Activated CD4-positive, alpha-beta T cell treated with anti-CD3 and anti-CD28 coated beads, Interleukin-2, amount 10 ng/mL, durations not matched to agents 24 days and 14 days (primary cell): ENCODE measurements around the gene CACNA1A. TPM values are rescaled to one million over a fixed set of nuclear protein-coding genes. Genes with fewer than 3 reads are reported as not detected.
"Not testable (repeated sequence)": the region's sequence is repeated elsewhere in the genome, so short reads cannot be mapped to it uniquely, and the experiment has no call there.

Experiments
- DNase-seq: peaks from one replicate; pipeline ENCODE4 v3.0.0; 2022
- H3K27ac Mint-ChIP-seq: one replicate; pipeline ENCODE4 v1.8.0; 2022; ENCODE audit warnings: mild to moderate bottlenecking, mixed read lengths
- H3K27me3 Mint-ChIP-seq: one replicate; pipeline ENCODE4 v1.8.0; 2022; ENCODE audit warnings: mixed read lengths
- H3K36me3 Mint-ChIP-seq: one replicate; pipeline ENCODE4 v1.8.0; 2022; ENCODE audit warnings: low read depth, mild to moderate bottlenecking, mixed read lengths
- H3K4me1 Mint-ChIP-seq: one replicate; pipeline ENCODE4 v1.8.0; 2021; ENCODE audit warnings: mixed read lengths
- H3K4me3 Mint-ChIP-seq: one replicate; pipeline ENCODE4 v1.8.0; 2022; ENCODE audit warnings: mild to moderate bottlenecking, moderate library complexity, mixed read lengths
- H3K9me3 Mint-ChIP-seq: one replicate; pipeline ENCODE4 v1.8.0; 2021; ENCODE audit warnings: mixed read lengths
- intact Hi-C: fragments of 100-400 bp; cut with micrococcal nuclease; formaldehyde crosslinking; loops from one replicate; pipeline ENCODE4 v1.15.1; 2023
- total RNA-seq: library from RNA; stranded (reverse); gene quantifications from 2 replicates; pipeline ENCODE4 v1.2.3, GENCODE V29; 2022

Gene CACNA1A
- total RNA-seq, 1 donor from 2014 or later = 0.28 TPM

GRCh38 chr19:13396250-13397080 is 109.8 kb downstream of the CACNA1A start:
- intact Hi-C loops = no loop called here
- Mint-ChIP-seq H3K4me1 (no peaks in the 10 kb centered on the region), H3K4me3 (no peak overlapping the region), H3K9me3 (peaks cover 4% of the 10 kb centered on the region), H3K27ac (no peak overlapping the region), H3K36me3 (no peaks in the 10 kb centered on the region), H3K27me3 (no peaks in the 10 kb centered on the region)
- no peak for DNase-seq

- no peak overlapping the region for H3K27ac Mint-ChIP-seq
- no peak for DNase-seq
- no peaks in the 10 kb centered on the region for H3K36me3 Mint-ChIP-seq
- intact Hi-C loops = no loop called here
- no peaks in the 10 kb centered on the region for H3K27me3 Mint-ChIP-seq
- no peak overlapping the region for H3K4me3 Mint-ChIP-seq
- no peaks in the 10 kb centered on the region for H3K4me1 Mint-ChIP-seq
- no peaks in the 10 kb centered on the region for H3K9me3 Mint-ChIP-seq
Observed at GRCh38 chr19:13382633-13382938, 123.7 kb downstream of the CACNA1A start.

GRCh38 chr19:13381827-13382632 is 124.2 kb downstream of the CACNA1A start:
- intact Hi-C loops = no loop called here
- Mint-ChIP-seq H3K36me3 (no peaks in the 10 kb centered on the region), H3K9me3 (no peaks in the 10 kb centered on the region), H3K27ac (no peak overlapping the region), H3K27me3 (no peaks in the 10 kb centered on the region), H3K4me1 (no peaks in the 10 kb centered on the region), H3K4me3 (no peak overlapping the region)
- no peak for DNase-seq

- Mint-ChIP-seq H3K27me3 (no peaks in the 10 kb centered on the region), H3K9me3 (no peaks in the 10 kb centered on the region), H3K4me1 (no peaks in the 10 kb centered on the region), H3K36me3 (no peaks in the 10 kb centered on the region), H3K4me3 (no peak overlapping the region), H3K27ac (no peak overlapping the region)
- DNase-seq = no peak
- intact Hi-C loops = no loop called here
Observed at GRCh38 chr19:13376537-13376936, 129.7 kb downstream of the CACNA1A start.

GRCh38 chr19:13373599-13373998 is 132.7 kb downstream of the CACNA1A start:
- Mint-ChIP-seq H3K27me3 (no peaks in the 10 kb centered on the region), H3K9me3 (no peaks in the 10 kb centered on the region), H3K4me3 (no peak overlapping the region), H3K27ac (no peak overlapping the region), H3K4me1 (no peaks in the 10 kb centered on the region), H3K36me3 (no peaks in the 10 kb centered on the region)
- no peak for DNase-seq
- intact Hi-C loops = no loop called here

GRCh38 chr19:13370948-13371347 is 135.3 kb downstream of the CACNA1A start:
- Mint-ChIP-seq H3K36me3 (no peaks in the 10 kb centered on the region), H3K4me3 (no peak overlapping the region), H3K27ac (no peak overlapping the region), H3K4me1 (no peaks in the 10 kb centered on the region), H3K9me3 (no peaks in the 10 kb centered on the region), H3K27me3 (no peaks in the 10 kb centered on the region)
- DNase-seq = no peak
- intact Hi-C loops = no loop called here

GRCh38 chr19:13366529-13367143 is 139.6 kb downstream of the CACNA1A start:
- Mint-ChIP-seq H3K4me1 (no peaks in the 10 kb centered on the region), H3K27me3 (no peaks in the 10 kb centered on the region), H3K36me3 (no peaks in the 10 kb centered on the region), H3K27ac (no peak overlapping the region), H3K9me3 (no peaks in the 10 kb centered on the region), H3K4me3 (no peak overlapping the region)
- intact Hi-C loops = no loop called here
- no peak for DNase-seq

GRCh38 chr19:13363954-13364353 is 142.3 kb downstream of the CACNA1A start:
- Mint-ChIP-seq H3K27me3 (no peaks in the 10 kb centered on the region), H3K9me3 (no peaks in the 10 kb centered on the region), H3K4me1 (no peaks in the 10 kb centered on the region), H3K4me3 (no peak overlapping the region), H3K36me3 (no peaks in the 10 kb centered on the region), H3K27ac (no peak overlapping the region)
- intact Hi-C loops = no loop called here
- no peak for DNase-seq

- H3K4me3 Mint-ChIP-seq = no peak overlapping the region
- no peaks in the 10 kb centered on the region for H3K36me3 Mint-ChIP-seq
- H3K27ac Mint-ChIP-seq = no peak overlapping the region
- no peaks in the 10 kb centered on the region for H3K9me3 Mint-ChIP-seq
- intact Hi-C loops = no loop called here
- DNase-seq = no peak
- no peaks in the 10 kb centered on the region for H3K27me3 Mint-ChIP-seq
- no peaks in the 10 kb centered on the region for H3K4me1 Mint-ChIP-seq
Observed at GRCh38 chr19:13363245-13363644, 143.0 kb downstream of the CACNA1A start.

- H3K27me3 Mint-ChIP-seq = no peaks in the 10 kb centered on the region
- intact Hi-C loops = no loop called here
- no peaks in the 10 kb centered on the region for H3K9me3 Mint-ChIP-seq
- no peak for DNase-seq
- H3K27ac Mint-ChIP-seq = no peak overlapping the region
- no peak overlapping the region for H3K4me3 Mint-ChIP-seq
- H3K36me3 Mint-ChIP-seq = no peaks in the 10 kb centered on the region
- no peaks in the 10 kb centered on the region for H3K4me1 Mint-ChIP-seq
Observed at GRCh38 chr19:13362668-13363067, 143.6 kb downstream of the CACNA1A start.

- H3K27ac Mint-ChIP-seq, intact Hi-C loops, H3K36me3 Mint-ChIP-seq, H3K4me3 Mint-ChIP-seq, H3K9me3 Mint-ChIP-seq, DNase-seq, H3K27me3 Mint-ChIP-seq, H3K4me1 Mint-ChIP-seq: not testable (repeated sequence)
Observed at GRCh38 chr19:13361726-13362125, 144.6 kb downstream of the CACNA1A start.

GRCh38 chr19:13356686-13357280 is 149.5 kb downstream of the CACNA1A start:
- no peak for DNase-seq
- no peaks in the 10 kb centered on the region for H3K36me3 Mint-ChIP-seq
- no peaks in the 10 kb centered on the region for H3K4me1 Mint-ChIP-seq
- no peaks in the 10 kb centered on the region for H3K9me3 Mint-ChIP-seq
- no peak overlapping the region for H3K27ac Mint-ChIP-seq
- no peak overlapping the region for H3K4me3 Mint-ChIP-seq
- intact Hi-C loops = no loop called here
- H3K27me3 Mint-ChIP-seq = no peaks in the 10 kb centered on the region

GRCh38 chr19:13356185-13356584 is 150.1 kb downstream of the CACNA1A start:
- H3K27me3 Mint-ChIP-seq = no peaks in the 10 kb centered on the region
- H3K4me1 Mint-ChIP-seq = no peaks in the 10 kb centered on the region
- intact Hi-C loops = no loop called here
- no peaks in the 10 kb centered on the region for H3K9me3 Mint-ChIP-seq
- DNase-seq = no peak
- no peak overlapping the region for H3K4me3 Mint-ChIP-seq
- H3K36me3 Mint-ChIP-seq = no peaks in the 10 kb centered on the region
- H3K27ac Mint-ChIP-seq = no peak overlapping the region

- no peaks in the 10 kb centered on the region for H3K36me3 Mint-ChIP-seq
- H3K27me3 Mint-ChIP-seq = no peaks in the 10 kb centered on the region
- H3K4me3 Mint-ChIP-seq = no peak overlapping the region
- no peaks in the 10 kb centered on the region for H3K9me3 Mint-ChIP-seq
- intact Hi-C loops = no loop called here
- no peak for DNase-seq
- no peak overlapping the region for H3K27ac Mint-ChIP-seq
- no peaks in the 10 kb centered on the region for H3K4me1 Mint-ChIP-seq
Observed at GRCh38 chr19:13355356-13355755, 150.9 kb downstream of the CACNA1A start.
